ENCODE results near the gene TIPARP. TPM values are rescaled to one million over a fixed set of nuclear protein-coding genes. Genes with fewer than 3 reads are reported as not detected.
"Not testable (repeated sequence)": the region's sequence is repeated elsewhere in the genome, so short reads cannot be mapped to it uniquely, and the experiment has no call there.

Gene TIPARP
- total and polyA plus RNA-seq, 2 experiments from 2014 or later: 4.5 to 6.9 TPM

DNA sequence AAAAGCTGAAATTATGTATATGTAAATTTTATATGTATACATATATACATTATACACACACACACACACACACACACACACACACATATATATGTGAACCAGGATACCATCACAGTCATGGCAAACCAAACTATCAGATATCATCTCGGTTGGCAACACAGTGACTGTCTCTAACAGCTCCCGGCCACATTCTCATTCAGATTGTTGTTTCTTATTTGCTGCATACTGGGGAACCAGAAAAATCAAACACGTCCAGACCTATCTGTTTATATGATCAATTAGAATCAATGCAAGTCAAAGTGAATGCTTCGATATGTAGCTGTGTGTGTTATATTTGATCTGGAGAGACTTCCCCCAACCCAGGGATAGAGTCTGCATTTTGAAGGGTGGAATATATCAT, 61.1 kb downstream of the TIPARP start (continued):
- TF ChIP-seq, protein P1, sequence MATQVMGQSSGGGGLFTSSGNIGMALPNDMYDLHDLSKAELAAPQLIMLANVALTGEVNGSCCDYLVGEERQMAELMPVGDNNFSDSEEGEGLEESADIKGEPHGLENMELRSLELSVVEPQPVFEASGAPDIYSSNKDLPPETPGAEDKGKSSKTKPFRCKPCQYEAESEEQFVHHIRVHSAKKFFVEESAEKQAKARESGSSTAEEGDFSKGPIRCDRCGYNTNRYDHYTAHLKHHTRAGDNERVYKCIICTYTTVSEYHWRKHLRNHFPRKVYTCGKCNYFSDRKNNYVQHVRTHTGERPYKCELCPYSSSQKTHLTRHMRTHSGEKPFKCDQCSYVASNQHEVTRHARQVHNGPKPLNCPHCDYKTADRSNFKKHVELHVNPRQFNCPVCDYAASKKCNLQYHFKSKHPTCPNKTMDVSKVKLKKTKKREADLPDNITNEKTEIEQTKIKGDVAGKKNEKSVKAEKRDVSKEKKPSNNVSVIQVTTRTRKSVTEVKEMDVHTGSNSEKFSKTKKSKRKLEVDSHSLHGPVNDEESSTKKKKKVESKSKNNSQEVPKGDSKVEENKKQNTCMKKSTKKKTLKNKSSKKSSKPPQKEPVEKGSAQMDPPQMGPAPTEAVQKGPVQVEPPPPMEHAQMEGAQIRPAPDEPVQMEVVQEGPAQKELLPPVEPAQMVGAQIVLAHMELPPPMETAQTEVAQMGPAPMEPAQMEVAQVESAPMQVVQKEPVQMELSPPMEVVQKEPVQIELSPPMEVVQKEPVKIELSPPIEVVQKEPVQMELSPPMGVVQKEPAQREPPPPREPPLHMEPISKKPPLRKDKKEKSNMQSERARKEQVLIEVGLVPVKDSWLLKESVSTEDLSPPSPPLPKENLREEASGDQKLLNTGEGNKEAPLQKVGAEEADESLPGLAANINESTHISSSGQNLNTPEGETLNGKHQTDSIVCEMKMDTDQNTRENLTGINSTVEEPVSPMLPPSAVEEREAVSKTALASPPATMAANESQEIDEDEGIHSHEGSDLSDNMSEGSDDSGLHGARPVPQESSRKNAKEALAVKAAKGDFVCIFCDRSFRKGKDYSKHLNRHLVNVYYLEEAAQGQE (IDR thresholded peaks at IDR 0.05; ENCODE audit: unreplicated experiment): no peak
- TF ChIP-seq STAT1 (IDR thresholded peaks at IDR 0.05; ENCODE audit: unreplicated experiment): no peak
- TF ChIP-seq NANOG (IDR thresholded peaks at IDR 0.05; ENCODE audit: borderline replicate concordance): no peak

DNA sequence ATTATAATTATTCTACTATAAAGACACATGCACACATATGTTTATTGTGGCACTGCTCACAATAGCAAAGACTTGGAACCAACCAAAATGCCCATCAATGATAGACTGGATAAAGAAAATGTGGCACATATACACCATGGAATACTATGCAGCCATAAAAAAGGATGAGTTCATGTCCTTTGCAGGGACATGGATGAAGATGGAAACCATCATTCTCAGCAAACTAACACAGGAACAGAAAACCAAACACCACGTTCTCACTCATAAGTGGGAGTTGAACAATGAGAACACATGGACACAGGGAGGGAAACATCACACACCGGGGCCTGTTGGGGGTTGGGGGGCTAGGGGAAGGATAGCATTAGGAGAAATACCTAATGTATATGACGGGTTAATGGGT, 62.7 kb downstream of the TIPARP start:
- H2AFZ ChIP-seq; H3K36me3 Mint-ChIP-seq (ENCODE audit: low read depth); H3K27me3 Mint-ChIP-seq (ENCODE audit: insufficient read depth, low read depth, poor library complexity); ATAC-seq; H3K4me2 ChIP-seq; H3K9me3 Mint-ChIP-seq; H3F3A ChIP-seq (replicated peaks; ENCODE audit: low read depth); DNase-seq (ENCODE audit: low spot score); H3K4me1 ChIP-seq (ENCODE audit: insufficient read depth); H3K27ac Mint-ChIP-seq; H3K27me3 ChIP-seq (ENCODE audit: insufficient read depth); H3K79me2 ChIP-seq (replicated peaks; ENCODE audit: insufficient read depth); H3K4me1 Mint-ChIP-seq; H4K20me1 ChIP-seq (replicated peaks; ENCODE audit: insufficient read depth); H3K27ac ChIP-seq (ENCODE audit: low read depth); H3K4me3 Mint-ChIP-seq; H3K4me3 ChIP-seq; H3K36me3 ChIP-seq (ENCODE audit: insufficient read depth); H3K9me2 ChIP-seq (ENCODE audit: insufficient read depth): not testable (repeated sequence)

DNA sequence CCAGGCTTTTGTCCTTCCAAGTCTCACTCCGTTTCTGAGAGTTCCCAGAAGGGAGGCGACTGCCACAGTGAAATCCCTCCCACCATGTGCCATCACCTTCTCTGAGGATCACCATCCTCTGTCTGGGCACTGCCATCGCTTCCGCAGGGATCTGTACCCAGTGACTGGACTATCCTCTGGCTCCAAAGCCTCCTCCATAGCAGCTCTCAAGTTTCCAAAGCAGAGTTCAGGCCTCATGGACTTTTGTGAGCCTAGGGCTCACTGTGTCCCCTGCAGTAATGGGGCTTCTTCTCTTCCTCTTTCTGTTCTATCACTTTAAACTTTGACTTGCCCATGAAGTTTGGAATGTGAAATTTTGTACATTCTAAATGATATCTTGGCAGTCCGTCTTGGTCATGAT, 63.9 kb downstream of the TIPARP start:
- no peaks in the 10 kb centered on the region for H4K20me1 ChIP-seq (replicated peaks; ENCODE audit: insufficient read depth)
- DNase-seq (ENCODE audit: low spot score): no peak
- Mint-ChIP-seq H3K4me1 (peaks cover 6% of the 10 kb centered on the region; the same call in 2 of the 3 replicates), H3K27ac (no peak overlapping the region), H3K4me3 (no peak overlapping the region), H3K27me3 (ENCODE audit: insufficient read depth, low read depth, poor library complexity) (no peaks in the 10 kb centered on the region), H3K36me3 (ENCODE audit: low read depth) (no peaks in the 10 kb centered on the region), H3K9me3 (peaks cover 2% of the 10 kb centered on the region; the same call in 1 of the 3 replicates)
- TF ChIP-seq, protein P1 (IDR thresholded peaks at IDR 0.05; ENCODE audit: unreplicated experiment): no peak
- TF ChIP-seq STAT1 (IDR thresholded peaks at IDR 0.05; ENCODE audit: unreplicated experiment): no peak
- TF ChIP-seq CREB1 (CRISPR knock-in tag; IDR thresholded peaks at IDR 0.05; ENCODE audit: low read depth): no peak
- TF ChIP-seq, protein P2, sequence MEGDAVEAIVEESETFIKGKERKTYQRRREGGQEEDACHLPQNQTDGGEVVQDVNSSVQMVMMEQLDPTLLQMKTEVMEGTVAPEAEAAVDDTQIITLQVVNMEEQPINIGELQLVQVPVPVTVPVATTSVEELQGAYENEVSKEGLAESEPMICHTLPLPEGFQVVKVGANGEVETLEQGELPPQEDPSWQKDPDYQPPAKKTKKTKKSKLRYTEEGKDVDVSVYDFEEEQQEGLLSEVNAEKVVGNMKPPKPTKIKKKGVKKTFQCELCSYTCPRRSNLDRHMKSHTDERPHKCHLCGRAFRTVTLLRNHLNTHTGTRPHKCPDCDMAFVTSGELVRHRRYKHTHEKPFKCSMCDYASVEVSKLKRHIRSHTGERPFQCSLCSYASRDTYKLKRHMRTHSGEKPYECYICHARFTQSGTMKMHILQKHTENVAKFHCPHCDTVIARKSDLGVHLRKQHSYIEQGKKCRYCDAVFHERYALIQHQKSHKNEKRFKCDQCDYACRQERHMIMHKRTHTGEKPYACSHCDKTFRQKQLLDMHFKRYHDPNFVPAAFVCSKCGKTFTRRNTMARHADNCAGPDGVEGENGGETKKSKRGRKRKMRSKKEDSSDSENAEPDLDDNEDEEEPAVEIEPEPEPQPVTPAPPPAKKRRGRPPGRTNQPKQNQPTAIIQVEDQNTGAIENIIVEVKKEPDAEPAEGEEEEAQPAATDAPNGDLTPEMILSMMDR (conservative IDR thresholded peaks at IDR 0.05; ENCODE audit: low read depth in 2 of 2): no peak
- TF ChIP-seq EZH2 (IDR thresholded peaks at IDR 0.05; ENCODE audit: low read depth, unreplicated experiment): no peak
- no peak for TF ChIP-seq JUNB (IDR thresholded peaks at IDR 0.05; ENCODE audit: unreplicated experiment)
- H3K4me2 ChIP-seq: no peak overlapping the region
- H3K4me3 ChIP-seq: no peak overlapping the region
- no peaks in the 10 kb centered on the region for H3K9me2 ChIP-seq (ENCODE audit: insufficient read depth)
- H3K4me1 ChIP-seq (ENCODE audit: insufficient read depth): no peaks in the 10 kb centered on the region
- no peaks in the 10 kb centered on the region for H3K36me3 ChIP-seq (ENCODE audit: insufficient read depth)
- no peak overlapping the region for H3K27ac ChIP-seq (ENCODE audit: low read depth)
- ATAC-seq: no peak
- H3K79me2 ChIP-seq (replicated peaks; ENCODE audit: insufficient read depth): no peaks in the 10 kb centered on the region
- H3F3A ChIP-seq (replicated peaks; ENCODE audit: low read depth): no peaks in the 10 kb centered on the region
- H2AFZ ChIP-seq: no peak overlapping the region
- no peaks in the 10 kb centered on the region for H3K27me3 ChIP-seq (ENCODE audit: insufficient read depth)

All from GM23338 (cell line).